AG04450 (cell line): Measurements from ENCODE around the gene RPL18. TPM values are rescaled to one million over a fixed set of nuclear protein-coding genes. Genes with fewer than 3 reads are reported as not detected.
A peak's percentile ranks its signal among the peaks of the same experiment; 100 is the strongest.

Experiments
- CTCF ChIA-PET: fragments of 300-600, 350-600 bp; formaldehyde crosslinking; extraction: SDS; loops from one replicate; lab custom pipeline; 2022; ENCODE audit warnings: antibody characterized with exemption, inconsistent platforms; lab: Charles Lee
- POLR2A ChIA-PET: fragments of 350-600 bp; formaldehyde crosslinking; extraction: SDS; loops from one replicate; lab custom pipeline; 2021; ENCODE audit warnings: antibody characterized with exemption, inconsistent platforms; lab: Yijun Ruan, JAX
- DNase-seq: peaks from one replicate; pipeline ENCODE4 v3.0.0-alpha.2; 2011; ENCODE audit warnings: low read depth, low spot score
- H3K27ac ChIP-seq: one replicate; pipeline ENCODE4 v1.5.1; 2012; ENCODE audit warnings: low read depth, low read length, control low read depth
- H3K27me3 ChIP-seq: one replicate; pipeline ENCODE4 v1.6.0; 2012; ENCODE audit warnings: low read length; ENCODE audit not compliant: control insufficient read depth, insufficient read depth
- H3K4me3 ChIP-seq: 2 replicates; pipeline ENCODE4 v1.5.1; 2011; ENCODE audit warnings: mild to moderate bottlenecking, low read depth, low read length, control low read depth
- H3K9me3 ChIP-seq: 2 replicates; pipeline ENCODE4 v1.5.1; 2012; ENCODE audit warnings: low read length; ENCODE audit not compliant: control insufficient read depth, insufficient read depth
- CTCF ChIP-seq: IDR thresholded peaks from 2 replicates; pipeline ENCODE4 v1.5.1; 2011; ENCODE audit warnings: low read depth, low read length, control low read depth, inconsistent platforms
- polyA plus RNA-seq: library from polyadenylated mRNA; depleted of rRNA; stranded (reverse); fragments of >200 nt; gene quantifications from 2 replicates; pipeline ENCODE4 v1.2.3, GENCODE V29; 2011

RPL18 gene
- polyA plus RNA-seq, 1 experiment, result 1,020 TPM

- TF ChIP-seq CTCF, result no peak
- POLR2A ChIA-PET, result no interaction called here
- CTCF ChIA-PET, result interaction anchor here (3.0 kb wide), 1 partner anchor 13 kb away, joined by 19 read pairs; no protein-coding TSS in a partner anchor
Measured at GRCh38 chr19:48575931-48576622, 42.9 kb downstream of the RPL18 start.

GRCh38 chr19:48573163-48573505 is 45.8 kb downstream of the RPL18 start:
- H3K27me3 ChIP-seq, result no peaks in the 10 kb centered on the region
- ChIA-PET POLR2A (interaction anchor here (0.6 kb wide), 1 partner anchor 80 kb away, joined by 3 read pairs; no protein-coding TSS in a partner anchor), CTCF (interaction anchor here (0.7 to 1.6 kb wide), 2 partner anchors 14 to 16 kb away, joined by 3 to 4 read pairs; no protein-coding TSS in a partner anchor)
- TF ChIP-seq CTCF, result no peak
- no peak overlapping the region for H3K4me3 ChIP-seq
- no peak overlapping the region for H3K27ac ChIP-seq
- no peaks in the 10 kb centered on the region for H3K9me3 ChIP-seq
- no peak for DNase-seq

More at GRCh38 chr19:48575931-48576622, 42.9 kb downstream of the RPL18 start:
- Histone ChIP-seq H3K9me3 (no peaks in the 10 kb centered on the region), H3K27me3 (no peaks in the 10 kb centered on the region), H3K4me3 (no peak overlapping the region), H3K27ac (no peak overlapping the region)
- no peak for DNase-seq

DNA sequence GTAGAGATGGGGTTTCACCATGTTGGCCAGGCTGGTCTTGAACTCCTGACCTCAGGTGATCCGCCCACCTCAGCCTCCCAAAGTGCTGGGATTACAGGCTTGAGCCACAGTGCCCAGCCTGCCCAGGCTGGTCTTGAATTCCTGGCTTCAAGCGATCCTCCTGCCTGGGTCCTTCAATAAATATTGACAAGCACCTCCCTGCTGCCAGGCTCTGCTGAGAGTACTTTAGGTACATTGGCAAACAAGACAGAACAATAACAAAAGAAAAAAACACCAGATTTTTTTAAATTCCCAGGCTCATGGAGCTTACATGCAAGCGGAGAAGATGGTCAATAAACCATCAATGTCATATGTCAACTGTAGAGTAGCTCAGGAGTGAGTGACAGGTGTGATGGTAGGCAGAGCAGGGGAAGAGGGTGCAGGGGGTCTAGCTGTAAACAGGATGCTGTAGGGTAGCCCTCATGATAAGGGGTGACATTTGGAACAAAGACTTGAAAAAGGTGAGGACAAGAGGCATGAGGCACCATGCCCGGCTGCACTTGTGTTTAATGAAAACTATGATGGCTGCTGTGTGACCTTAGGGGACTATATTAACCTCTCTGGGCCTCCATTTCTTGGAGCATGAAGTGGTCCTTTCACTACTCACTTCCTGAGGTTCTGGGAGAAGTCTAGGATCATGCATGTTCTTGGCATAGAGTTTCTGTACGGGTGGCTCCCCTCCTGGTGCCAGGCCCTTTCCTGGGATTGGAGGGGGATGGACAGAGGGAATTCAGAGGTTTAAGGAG is 47.4 kb downstream of the RPL18 start:
- CTCF ChIA-PET, result interaction anchor here (1.5 to 1.8 kb wide), 3 partner anchors 13 to 82 kb away, joined by 4 to 8 read pairs (median 6); no protein-coding TSS in a partner anchor
- Histone ChIP-seq H3K27me3 (no peaks in the 10 kb centered on the region), H3K9me3 (no peaks in the 10 kb centered on the region), H3K27ac (no peak overlapping the region), H3K4me3 (no peak overlapping the region)
- DNase-seq, result no peak
- TF ChIP-seq CTCF, result no peak
- POLR2A ChIA-PET, result interaction anchor here (0.6 kb wide), 1 partner anchor 138 kb away, joined by 3 read pairs; no protein-coding TSS in a partner anchor

- Histone ChIP-seq H3K27ac (peak overlapping the region; percentile 11), H3K27me3 (no peaks in the 10 kb centered on the region), H3K9me3 (no peaks in the 10 kb centered on the region), H3K4me3 (no peak overlapping the region)
- ChIA-PET POLR2A (no interaction called here), CTCF (interaction anchor here (0.6 to 1.5 kb wide), 3 partner anchors 64 to 1395 kb away, joined by 3 to 6 read pairs (median 4); no protein-coding TSS in a partner anchor)
- no peak for TF ChIP-seq CTCF
- DNase-seq, result no peak
Measured at GRCh38 chr19:48569814-48570213, 49.2 kb downstream of the RPL18 start.
